GM18511 (cell line): ENCODE results near the gene NHS.
A peak's percentile ranks its signal among the peaks of the same experiment; 100 is the strongest.

Experiments
- ATAC-seq: cut with Tn5 transposase; IDR thresholded peaks from one replicate; pipeline ENCODE4 v1.9.1; 2021; ENCODE audit warnings: mild to moderate bottlenecking, moderate library complexity; ENCODE audit not compliant: unreplicated experiment

The NHS gene

GRCh38 chrX:17707731-17708130 lies 332.7 kb downstream of the NHS start:
- ATAC-seq: no peak

GRCh38 chrX:17710871-17711301 lies 335.9 kb downstream of the NHS start:
- no peak for ATAC-seq

DNA sequence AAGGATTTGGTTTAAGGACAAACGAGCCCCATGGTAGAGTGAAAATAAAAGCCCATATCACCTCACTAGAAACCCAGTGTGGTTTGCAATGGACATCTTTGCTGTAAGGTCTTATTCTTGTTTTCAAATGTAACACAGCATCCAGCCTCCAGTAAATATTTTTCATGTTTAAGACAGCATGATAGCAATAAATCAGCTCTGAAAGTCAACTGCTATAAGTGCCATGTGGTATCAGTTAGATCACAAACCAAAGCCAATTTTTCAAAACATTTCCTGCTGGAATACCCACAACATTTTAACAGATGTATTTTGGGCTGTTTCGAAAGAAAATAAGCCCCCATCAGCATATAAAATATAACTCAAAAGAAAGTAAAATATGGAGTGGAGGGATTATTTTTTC lies 338.3 kb downstream of the NHS start:
- ATAC-seq: no peak

DNA sequence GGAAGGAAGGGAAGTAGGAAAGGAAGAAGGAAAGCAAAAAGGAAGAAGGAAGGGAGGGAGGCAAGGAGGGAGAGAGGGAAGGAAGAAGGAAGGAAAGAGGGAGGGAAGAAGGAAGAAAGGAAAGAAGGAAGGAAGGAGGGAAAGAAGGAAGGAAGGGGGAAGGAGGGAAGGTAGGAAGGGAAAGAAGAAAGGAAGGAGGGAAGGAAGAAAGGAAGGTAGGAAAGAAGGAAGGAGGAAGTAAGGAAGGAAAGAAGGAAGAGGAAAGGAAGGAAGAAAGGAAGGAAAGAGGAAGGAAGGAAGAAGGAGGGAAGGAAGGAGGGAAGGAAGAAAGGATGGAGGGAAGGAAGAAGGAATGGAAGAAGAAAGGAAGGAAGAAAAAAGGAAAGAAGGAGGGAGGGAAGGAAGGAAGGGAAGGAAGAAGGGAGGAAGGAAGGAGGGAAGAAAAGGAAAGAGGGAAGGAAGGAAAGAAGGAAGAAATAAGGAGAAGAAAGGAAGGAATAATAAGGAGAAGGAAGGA lies 343.7 kb downstream of the NHS start:
- no peak for ATAC-seq

DNA sequence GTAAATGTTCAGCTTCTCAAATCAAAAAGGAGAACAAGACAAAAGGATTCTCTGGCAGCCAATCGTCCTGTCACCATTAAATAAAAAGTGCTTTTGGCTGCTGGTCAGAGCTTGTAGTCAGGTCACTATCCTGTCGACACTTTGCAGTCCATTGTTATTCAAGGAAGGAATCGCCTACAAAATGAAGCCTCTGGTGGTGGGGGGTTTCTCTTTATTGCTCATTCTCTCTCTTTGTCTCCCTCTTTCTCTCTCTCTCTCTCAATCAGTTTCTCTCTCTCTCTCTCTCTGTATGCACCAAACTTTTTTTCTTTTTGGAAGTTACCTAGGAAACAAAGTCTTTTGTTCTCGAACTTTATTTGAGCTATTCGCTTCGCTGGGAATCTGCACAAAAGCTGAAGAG lies 344.7 kb downstream of the NHS start:
- ATAC-seq: no peak

- ATAC-seq: no peak
These were observed 346.7 kb downstream of the NHS start for GRCh38 chrX:17721715-17722114.

DNA sequence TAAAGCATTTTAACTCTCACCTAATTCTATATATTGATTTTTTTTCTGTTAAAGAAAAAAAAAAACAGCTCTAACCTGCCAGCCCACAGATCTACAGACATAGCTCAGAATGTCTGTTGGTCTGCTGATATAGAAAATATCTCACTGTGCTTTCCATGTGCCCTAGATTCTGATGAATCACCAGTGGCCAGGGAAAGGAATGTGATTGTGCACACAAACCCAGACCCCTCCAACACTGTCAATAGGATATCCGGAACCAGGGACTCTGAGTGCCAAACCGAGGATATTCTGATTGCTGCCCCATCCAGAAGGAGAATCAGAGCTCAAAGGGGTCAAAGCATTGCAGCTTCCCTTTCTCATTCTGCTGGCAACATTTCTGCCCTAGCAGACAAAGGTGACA lies 350.2 kb downstream of the NHS start:
- ATAC-seq: no peak

- ATAC-seq: no peak
These were observed 357.3 kb downstream of the NHS start for GRCh38 chrX:17732138-17732783.

DNA sequence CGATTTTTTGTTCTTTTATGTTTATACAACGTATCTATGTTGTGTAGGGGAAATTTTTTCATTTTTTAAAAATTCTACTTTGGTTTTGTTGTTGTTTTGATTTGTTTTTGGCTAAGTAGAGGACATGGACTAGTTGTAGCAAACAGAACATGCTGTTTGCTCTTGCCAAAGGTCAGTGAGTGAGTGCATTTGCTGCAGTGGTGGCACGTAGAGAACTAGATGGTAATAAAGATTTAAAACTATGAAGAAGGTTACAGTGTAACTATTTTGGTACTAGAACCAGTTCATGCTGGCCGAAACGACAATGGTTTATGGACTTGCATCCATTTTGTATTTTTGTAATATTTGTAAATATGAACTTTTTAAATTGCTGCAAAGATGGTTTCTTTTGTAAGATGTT lies 360.4 kb downstream of the NHS start:
- no peak for ATAC-seq

GRCh38 chrX:17736478-17736855 lies 361.5 kb downstream of the NHS start:
- no peak for ATAC-seq

- peak; percentile 66 for ATAC-seq
These were observed 362.1 kb downstream of the NHS start, which contains the start of gene SCML1 for GRCh38 chrX:17736856-17737709. Gene SCML1, plus strand, starts transcription at chrX:17737493. Its CDS starts 6,694 bp downstream, at chrX:17744187.

- no peak for ATAC-seq
These were observed 362.6 kb downstream of the NHS start for GRCh38 chrX:17737710-17737985.

GRCh38 chrX:17737986-17738713 lies 363.1 kb downstream of the NHS start:
- ATAC-seq: peak; percentile 15

DNA sequence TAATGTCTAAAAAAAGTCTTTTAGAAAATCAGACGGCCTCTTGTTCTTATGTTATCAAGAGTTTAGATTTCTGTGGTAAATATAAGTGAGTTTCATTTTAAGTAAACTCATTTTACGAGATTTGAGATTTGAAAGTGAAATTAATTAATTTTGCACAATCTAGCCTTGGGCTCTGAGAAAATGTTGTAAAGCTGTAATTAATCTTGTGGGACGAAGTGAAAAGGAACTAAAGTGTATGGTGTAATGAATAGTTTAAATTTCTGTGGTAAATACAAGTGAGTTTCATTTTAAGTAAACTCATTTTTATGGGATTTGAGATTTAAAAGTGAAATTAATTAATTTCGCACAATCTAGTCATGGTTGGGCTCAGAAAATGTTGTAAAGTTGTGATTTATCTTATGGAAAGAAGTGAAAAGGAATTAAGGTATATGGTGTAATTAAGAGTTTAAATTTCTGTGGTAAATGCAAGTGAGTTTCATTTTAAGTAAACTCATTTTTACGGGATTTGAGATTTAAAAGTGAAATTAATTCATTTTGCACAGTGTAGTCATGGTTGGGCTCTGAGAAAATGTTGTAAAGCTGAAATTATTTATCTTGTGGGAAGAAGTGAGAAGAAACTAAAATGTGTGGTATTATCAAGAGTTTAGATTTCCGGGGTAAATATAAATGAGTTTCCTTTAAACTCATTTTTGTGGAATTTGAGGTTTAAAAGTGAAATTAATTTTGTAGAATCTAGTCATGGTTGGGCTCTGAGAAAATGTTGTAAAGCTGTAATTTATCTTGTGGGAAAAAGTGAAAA lies 363.9 kb downstream of the NHS start:
- no peak for ATAC-seq

DNA sequence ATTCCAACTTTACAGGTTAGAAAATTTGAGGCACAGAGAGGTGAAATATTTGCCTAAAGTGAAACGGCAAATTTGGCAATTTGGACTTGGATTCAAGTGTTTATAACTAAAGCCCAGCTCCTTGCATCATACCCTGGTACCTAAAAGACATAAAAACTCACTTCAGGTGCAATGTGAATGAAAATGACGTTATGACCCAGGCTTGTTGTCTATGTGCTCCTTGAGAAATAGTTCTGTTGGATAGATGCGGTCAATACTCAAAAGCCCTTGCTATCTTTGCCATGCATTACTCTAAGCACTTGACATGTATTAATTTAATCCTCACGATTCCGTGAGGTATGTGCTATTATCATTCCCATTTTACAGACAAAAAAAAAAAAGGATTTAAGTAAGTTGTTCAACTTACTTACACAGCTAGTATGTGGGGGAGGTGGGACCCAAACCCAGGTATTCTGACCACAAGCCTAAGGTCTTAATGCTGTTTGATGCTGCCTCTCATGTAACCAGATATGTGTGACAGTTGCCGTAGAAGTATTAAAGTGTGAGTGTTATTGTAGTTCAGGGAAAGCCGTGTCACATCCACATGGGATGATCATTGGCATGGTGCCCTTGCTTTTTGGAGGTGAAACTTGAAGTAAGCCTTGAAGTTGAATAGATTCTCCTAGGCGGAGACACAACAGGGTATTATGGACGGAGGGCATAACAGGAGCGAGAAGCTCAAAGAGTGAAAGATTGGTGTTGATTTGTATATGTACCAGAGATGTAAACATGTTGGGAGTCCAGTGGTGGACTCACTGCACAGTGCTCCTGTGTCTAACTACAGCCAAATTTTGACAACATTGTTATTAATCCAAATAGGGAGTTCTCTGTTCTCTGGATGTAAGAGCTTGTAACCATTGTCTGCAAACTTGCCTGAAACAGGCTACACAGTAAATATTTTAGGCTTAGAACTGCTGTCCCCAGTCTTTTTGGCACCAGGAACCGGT lies 365.4 kb downstream of the NHS start:
- ATAC-seq: no peak

DNA sequence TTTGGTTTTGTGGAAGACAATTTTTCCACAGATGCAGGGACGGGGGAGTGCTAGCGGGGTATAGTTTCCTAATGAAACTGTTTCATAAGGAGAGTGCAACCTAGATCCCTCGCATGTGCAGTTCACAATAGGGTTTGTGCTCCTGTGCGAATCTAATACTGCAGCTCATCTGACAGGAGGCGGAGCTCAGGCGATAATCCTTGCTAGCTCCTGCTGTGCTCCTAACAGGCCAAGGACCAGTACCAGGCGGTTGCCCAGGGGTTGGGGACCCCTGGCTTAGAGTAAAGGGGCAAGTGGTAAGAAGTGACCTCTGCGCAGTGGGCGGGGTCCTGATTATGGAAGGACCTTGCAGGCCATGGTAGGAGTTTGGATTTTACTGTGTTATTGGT lies 366.1 kb downstream of the NHS start:
- no peak for ATAC-seq

GRCh38 chrX:17743913-17744312 lies 368.9 kb downstream of the NHS start:
- no peak for ATAC-seq

DNA sequence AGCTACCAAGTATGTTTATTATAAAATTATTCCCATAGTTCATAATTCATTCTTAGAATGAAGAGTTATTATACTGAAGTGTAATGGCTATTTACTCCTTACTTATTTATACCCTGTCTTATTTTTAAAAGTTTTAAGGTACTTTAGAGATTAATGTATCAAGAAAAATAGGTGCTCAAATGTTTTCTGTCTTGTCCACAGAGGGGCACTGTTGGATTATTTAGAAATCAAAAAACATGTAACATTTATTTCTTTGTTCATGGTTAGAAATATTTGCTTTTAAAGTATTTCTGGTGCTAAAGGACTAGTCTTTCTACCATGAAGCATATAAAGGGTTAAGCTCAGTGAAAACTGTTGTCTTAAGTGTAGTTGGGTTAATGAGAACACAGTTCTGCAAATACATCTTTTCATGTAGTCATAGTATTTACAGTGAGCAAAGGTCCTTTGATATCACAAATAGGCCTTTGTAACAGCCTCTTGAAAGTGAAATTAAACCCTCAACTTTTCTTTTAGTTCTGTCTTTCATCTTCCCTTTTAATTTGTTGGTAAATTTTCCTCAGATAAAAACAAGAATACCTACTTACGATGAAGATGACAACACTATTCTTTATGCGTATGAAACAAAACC lies 370.0 kb downstream of the NHS start:
- ATAC-seq: no peak

DNA sequence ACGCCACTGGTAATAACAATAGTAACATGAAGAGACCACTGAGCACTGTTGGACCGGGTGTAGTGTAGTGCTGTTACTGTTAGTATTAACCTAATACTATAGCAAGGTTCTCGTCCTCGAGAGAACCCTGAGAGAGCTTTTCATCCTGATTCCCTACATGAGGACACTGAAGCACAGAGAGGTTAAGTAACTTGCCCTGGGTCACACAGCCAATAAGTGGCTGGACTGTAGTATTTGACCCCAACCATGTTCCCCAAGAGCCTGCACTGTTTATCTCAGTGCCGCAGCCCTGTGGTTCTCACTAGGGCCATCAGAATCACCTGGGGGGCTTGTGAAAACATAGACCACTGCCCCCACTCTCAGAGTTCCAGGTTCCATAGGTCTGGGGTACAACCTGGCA lies 372.7 kb downstream of the NHS start:
- ATAC-seq: no peak
